ENCODE measurements around the gene ARL13B.
"Not testable (repeated sequence)": the region's sequence is repeated elsewhere in the genome, so short reads cannot be mapped to it uniquely, and the experiment has no call there.

The ARL13B gene

GRCh38 chr3:93961026-93961425 lies 18.9 kb upstream of the ARL13B start:
- Histone ChIP-seq H3K4me3 (ENCODE audit: low read depth in 1 of 2, low read length in 1 of 2) (no peak overlapping the region), H3K9me3 (no peaks in the 10 kb centered on the region), H3K36me3 (no peaks in the 10 kb centered on the region), H3K27me3 (no peaks in the 10 kb centered on the region), H3K27ac (no peak overlapping the region), H3K4me1 (ENCODE audit: control insufficient read depth in 1 of 2, insufficient read depth in 1 of 2, low read depth in 1 of 2, low read length in 1 of 2) (no peaks in the 10 kb centered on the region)
- no peak for TF ChIP-seq CTCF (IDR thresholded peaks at IDR 0.05)

- H3K4me1 ChIP-seq (ENCODE audit: control insufficient read depth in 1 of 2, insufficient read depth in 1 of 2, low read depth in 1 of 2, low read length in 1 of 2) = no peaks in the 10 kb centered on the region
- no peaks in the 10 kb centered on the region for H3K9me3 ChIP-seq
- H3K27ac ChIP-seq = no peak overlapping the region
- no peaks in the 10 kb centered on the region for H3K36me3 ChIP-seq
- no peak overlapping the region for H3K4me3 ChIP-seq (ENCODE audit: low read depth in 1 of 2, low read length in 1 of 2)
- TF ChIP-seq CTCF (IDR thresholded peaks at IDR 0.05) = no peak
- no peaks in the 10 kb centered on the region for H3K27me3 ChIP-seq
These were observed 18.5 kb upstream of the ARL13B start for GRCh38 chr3:93961489-93961888.

DNA sequence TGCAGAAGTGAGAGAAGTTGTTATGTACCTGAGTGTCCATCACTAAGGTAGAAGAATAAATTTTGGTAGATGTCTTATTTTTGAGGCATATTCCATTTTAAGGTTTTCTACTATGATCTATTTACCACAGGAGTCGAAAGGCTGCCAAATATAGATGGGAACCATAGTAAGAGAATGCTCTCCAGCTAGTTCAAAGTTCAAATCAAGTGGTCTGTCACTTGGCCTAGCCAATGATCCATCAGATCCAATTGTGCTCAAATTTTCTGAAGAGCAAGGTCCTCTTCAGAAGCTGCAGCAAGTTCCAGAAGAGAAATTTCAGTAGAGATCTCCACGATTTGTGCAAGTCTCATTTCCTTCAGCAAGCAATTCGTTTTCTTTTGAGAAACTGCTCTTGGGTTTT lies 17.2 kb upstream of the ARL13B start:
- Histone ChIP-seq H3K4me3 (ENCODE audit: low read depth in 1 of 2, low read length in 1 of 2) (no peak overlapping the region), H3K27ac (no peak overlapping the region), H3K4me1 (ENCODE audit: control insufficient read depth in 1 of 2, insufficient read depth in 1 of 2, low read depth in 1 of 2, low read length in 1 of 2) (no peaks in the 10 kb centered on the region), H3K9me3 (no peaks in the 10 kb centered on the region), H3K27me3 (no peaks in the 10 kb centered on the region), H3K36me3 (no peaks in the 10 kb centered on the region)
- TF ChIP-seq CTCF (IDR thresholded peaks at IDR 0.05) = no peak

GRCh38 chr3:93965106-93965505 lies 14.8 kb upstream of the ARL13B start:
- not testable (repeated sequence) for H3K27ac ChIP-seq; H3K4me3 ChIP-seq (ENCODE audit: low read depth in 1 of 2, low read length in 1 of 2); H3K36me3 ChIP-seq; H3K27me3 ChIP-seq; H3K9me3 ChIP-seq; H3K4me1 ChIP-seq (ENCODE audit: control insufficient read depth in 1 of 2, insufficient read depth in 1 of 2, low read depth in 1 of 2, low read length in 1 of 2)

DNA sequence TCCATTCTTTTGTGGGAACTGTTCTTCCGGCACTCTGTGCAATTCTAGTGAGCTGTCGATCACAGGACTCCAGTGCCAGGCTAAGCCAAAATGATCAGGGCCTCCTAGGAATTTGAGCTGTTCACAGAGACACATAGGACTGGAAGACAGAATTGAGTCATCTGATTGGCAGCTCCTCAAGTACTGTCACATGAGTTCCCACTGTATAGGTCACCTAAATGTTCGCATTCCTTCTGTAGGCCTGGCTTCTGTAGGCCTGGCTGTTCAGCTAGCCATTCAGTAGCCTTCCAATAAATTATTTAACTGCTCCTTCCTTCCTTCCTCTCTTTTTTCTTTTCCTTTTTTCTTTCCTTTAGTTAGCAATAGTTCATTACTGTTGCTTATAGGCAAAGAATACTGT lies 10.5 kb upstream of the ARL13B start:
- H3K9me3 ChIP-seq = no peaks in the 10 kb centered on the region
- no peak overlapping the region for H3K4me3 ChIP-seq (ENCODE audit: low read depth in 1 of 2, low read length in 1 of 2)
- H3K4me1 ChIP-seq (ENCODE audit: control insufficient read depth in 1 of 2, insufficient read depth in 1 of 2, low read depth in 1 of 2, low read length in 1 of 2) = peaks cover 11% of the 10 kb centered on the region in 2 experiments
- H3K27ac ChIP-seq = no peak overlapping the region
- no peak for TF ChIP-seq CTCF (IDR thresholded peaks at IDR 0.05)
- H3K27me3 ChIP-seq = peaks cover 26% of the 10 kb centered on the region
- H3K36me3 ChIP-seq = no peaks in the 10 kb centered on the region

GRCh38 chr3:93969997-93970396 lies 10.0 kb upstream of the ARL13B start:
- no peak overlapping the region for H3K27ac ChIP-seq
- TF ChIP-seq CTCF (IDR thresholded peaks at IDR 0.05) = no peak
- no peak overlapping the region for H3K4me3 ChIP-seq (ENCODE audit: low read depth in 1 of 2, low read length in 1 of 2)
- H3K4me1 ChIP-seq (ENCODE audit: control insufficient read depth in 1 of 2, insufficient read depth in 1 of 2, low read depth in 1 of 2, low read length in 1 of 2) = peaks cover 11% of the 10 kb centered on the region in 2 experiments
- H3K9me3 ChIP-seq = no peaks in the 10 kb centered on the region
- H3K36me3 ChIP-seq = no peaks in the 10 kb centered on the region
- H3K27me3 ChIP-seq = peaks cover 27% of the 10 kb centered on the region

Data from neutrophil (primary cell).